Glutamatergic neuron (in vitro differentiated cells): ENCODE measurements around the gene ZBTB7C. TPM values are rescaled to one million over a fixed set of nuclear protein-coding genes. Genes with fewer than 3 reads are reported as not detected.

ENCODE experiments used
- DNase-seq: peaks from one replicate; pipeline ENCODE4 v3.0.0; 2022
- H3K27ac Mint-ChIP-seq: one replicate; pipeline ENCODE4 v1.8.0; 2020; ENCODE audit warnings: mild to moderate bottlenecking, mixed read lengths, inconsistent platforms; ENCODE audit not compliant: unreplicated experiment
- H3K27me3 Mint-ChIP-seq: one replicate; pipeline ENCODE4 v1.8.0; 2020; ENCODE audit warnings: mild to moderate bottlenecking, moderate library complexity, mixed read lengths, inconsistent platforms; ENCODE audit not compliant: unreplicated experiment
- H3K36me3 Mint-ChIP-seq: one replicate; pipeline ENCODE4 v1.8.0; 2020; ENCODE audit warnings: mild to moderate bottlenecking, mixed read lengths, inconsistent platforms; ENCODE audit not compliant: unreplicated experiment
- H3K4me1 Mint-ChIP-seq: one replicate; pipeline ENCODE4 v1.8.0; 2020; ENCODE audit warnings: mild to moderate bottlenecking, low read depth, mixed read lengths, inconsistent platforms; ENCODE audit not compliant: unreplicated experiment
- H3K4me3 Mint-ChIP-seq: one replicate; pipeline ENCODE4 v1.8.0; 2020; ENCODE audit warnings: mild to moderate bottlenecking, mixed read lengths, inconsistent platforms; ENCODE audit not compliant: unreplicated experiment
- H3K9me3 Mint-ChIP-seq: one replicate; pipeline ENCODE4 v1.8.0; 2020; ENCODE audit warnings: mild to moderate bottlenecking, moderate library complexity, mixed read lengths, inconsistent platforms; ENCODE audit not compliant: unreplicated experiment
- total RNA-seq: library from RNA; stranded (reverse); fragmentation: NEBNext Ultra II Directional; extraction: Animal tissue kit (Norgen Biotek cat#: 25700); gene quantifications from one replicate; pipeline ENCODE4 v1.2.1, GENCODE V29; 2021; ENCODE audit not compliant: unreplicated experiment
- TF ChIP-seq, protein P1 (sequence below): fragments of 200-600 bp; sonication (generic); IDR thresholded peaks from one replicate; pipeline ENCODE4 v1.5.0; 2021; ENCODE audit not compliant: partially characterized antibody, unreplicated experiment

ZBTB7C gene
- total RNA-seq, 1 donor from 2014 or later: 10.6 TPM

DNA sequence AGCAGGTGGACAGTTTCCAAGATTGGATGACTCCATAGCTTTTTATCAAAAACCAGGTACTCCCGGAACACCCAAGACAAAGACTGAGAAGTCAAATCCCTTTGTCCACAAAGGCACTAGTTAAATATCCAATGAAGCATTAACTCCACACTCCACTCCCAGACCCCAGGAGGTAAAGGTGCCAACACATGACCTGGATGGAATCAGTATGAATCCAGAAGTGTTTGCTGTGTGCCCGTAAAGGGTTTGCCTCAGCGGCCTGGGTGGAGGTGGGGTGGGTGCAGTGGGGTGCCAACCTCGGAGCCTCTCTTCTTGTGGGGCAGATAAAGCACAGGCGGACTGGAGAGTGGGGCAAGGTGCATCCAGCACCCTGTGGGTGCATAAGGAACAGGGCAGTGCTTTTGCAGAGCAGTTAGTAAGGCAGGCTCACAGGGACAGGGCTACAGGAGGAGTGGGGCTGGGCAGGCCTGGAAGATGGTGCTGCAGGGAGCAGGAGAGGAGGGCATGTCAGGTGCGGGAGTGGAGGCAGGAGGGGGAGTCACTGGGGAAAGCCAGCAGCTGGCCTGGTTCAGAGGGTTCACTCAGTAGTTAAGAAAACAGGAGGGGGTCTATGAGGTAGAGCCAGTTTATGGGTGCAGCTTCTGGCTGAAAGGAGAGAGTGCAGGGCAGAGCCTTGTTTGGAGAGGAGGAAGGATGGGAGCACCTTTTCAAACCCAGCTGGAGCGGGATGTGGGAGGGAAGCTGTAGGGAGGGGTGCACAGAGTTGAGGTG lies 270.3 kb downstream of the ZBTB7C start:
- TF ChIP-seq, protein P1, sequence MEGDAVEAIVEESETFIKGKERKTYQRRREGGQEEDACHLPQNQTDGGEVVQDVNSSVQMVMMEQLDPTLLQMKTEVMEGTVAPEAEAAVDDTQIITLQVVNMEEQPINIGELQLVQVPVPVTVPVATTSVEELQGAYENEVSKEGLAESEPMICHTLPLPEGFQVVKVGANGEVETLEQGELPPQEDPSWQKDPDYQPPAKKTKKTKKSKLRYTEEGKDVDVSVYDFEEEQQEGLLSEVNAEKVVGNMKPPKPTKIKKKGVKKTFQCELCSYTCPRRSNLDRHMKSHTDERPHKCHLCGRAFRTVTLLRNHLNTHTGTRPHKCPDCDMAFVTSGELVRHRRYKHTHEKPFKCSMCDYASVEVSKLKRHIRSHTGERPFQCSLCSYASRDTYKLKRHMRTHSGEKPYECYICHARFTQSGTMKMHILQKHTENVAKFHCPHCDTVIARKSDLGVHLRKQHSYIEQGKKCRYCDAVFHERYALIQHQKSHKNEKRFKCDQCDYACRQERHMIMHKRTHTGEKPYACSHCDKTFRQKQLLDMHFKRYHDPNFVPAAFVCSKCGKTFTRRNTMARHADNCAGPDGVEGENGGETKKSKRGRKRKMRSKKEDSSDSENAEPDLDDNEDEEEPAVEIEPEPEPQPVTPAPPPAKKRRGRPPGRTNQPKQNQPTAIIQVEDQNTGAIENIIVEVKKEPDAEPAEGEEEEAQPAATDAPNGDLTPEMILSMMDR: no peak
- no peak overlapping the region for H3K27ac Mint-ChIP-seq
- peaks cover 3% of the 10 kb centered on the region for H3K9me3 Mint-ChIP-seq
- no peak overlapping the region for H3K4me3 Mint-ChIP-seq
- peaks cover 4% of the 10 kb centered on the region for H3K36me3 Mint-ChIP-seq
- peaks cover 24% of the 10 kb centered on the region for H3K27me3 Mint-ChIP-seq
- peaks cover 10% of the 10 kb centered on the region for H3K4me1 Mint-ChIP-seq
- no peak for DNase-seq

DNA sequence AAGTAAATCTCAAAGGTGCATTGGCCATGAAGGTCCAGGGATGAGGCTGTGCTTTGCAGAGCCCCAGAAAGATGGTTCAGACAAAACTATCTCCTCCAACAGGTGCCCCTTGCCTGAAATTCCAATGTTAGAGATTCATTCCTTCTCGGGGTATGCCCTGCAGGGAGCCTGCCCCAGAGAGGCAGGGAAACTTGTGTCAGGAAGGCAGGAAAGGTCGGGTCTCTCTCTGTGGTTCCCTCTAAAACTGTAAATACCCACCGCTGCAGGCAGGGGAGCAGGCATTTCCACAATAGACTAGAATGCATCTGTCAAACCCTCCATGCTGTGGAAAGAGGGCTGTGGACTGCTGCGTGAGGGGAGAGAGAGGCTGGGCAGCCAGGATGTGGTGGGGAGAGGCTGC lies 271.0 kb downstream of the ZBTB7C start:
- no peak overlapping the region for H3K4me3 Mint-ChIP-seq
- TF ChIP-seq, protein P1: peak; percentile 18
- H3K9me3 Mint-ChIP-seq: peaks cover 3% of the 10 kb centered on the region
- H3K36me3 Mint-ChIP-seq: peaks cover 4% of the 10 kb centered on the region
- no peak for DNase-seq
- H3K27ac Mint-ChIP-seq: no peak overlapping the region
- peaks cover 7% of the 10 kb centered on the region for H3K4me1 Mint-ChIP-seq
- peaks cover 24% of the 10 kb centered on the region for H3K27me3 Mint-ChIP-seq

DNA sequence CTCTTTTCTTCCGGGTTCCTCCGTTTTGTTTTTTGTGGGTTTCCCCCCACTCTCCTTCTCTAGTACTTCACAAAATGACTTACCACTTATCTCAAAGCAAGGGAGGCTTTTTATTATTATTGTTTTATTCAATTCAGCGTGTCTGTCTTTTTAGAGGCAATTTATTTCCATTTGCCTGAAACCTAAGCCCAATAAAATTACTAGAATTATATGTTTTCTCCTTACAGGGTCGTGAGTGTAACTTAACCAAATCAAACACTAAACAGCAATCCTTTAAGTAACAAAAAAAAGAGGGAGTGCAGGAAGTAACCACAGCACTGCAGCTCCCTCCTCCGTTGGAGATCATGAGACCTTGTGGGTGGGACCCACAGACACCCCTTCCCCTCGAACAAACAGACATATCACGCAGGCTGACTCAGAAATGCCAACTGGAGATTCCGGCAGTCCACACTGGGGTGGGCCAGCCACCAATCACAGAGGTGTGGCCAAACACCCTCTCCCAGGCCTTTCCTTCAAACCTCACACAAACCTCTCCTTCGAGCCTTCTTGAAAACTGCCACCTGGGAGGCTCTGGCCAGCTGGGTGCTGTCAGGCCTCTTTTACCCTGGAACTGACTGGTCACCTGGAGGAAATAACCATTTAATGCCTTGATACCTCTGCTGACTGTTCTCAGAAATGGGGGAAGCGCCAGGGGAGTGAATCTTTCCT lies 271.7 kb downstream of the ZBTB7C start:
- H3K4me1 Mint-ChIP-seq: peaks cover 3% of the 10 kb centered on the region
- peak overlapping the region; percentile 83 for H3K4me3 Mint-ChIP-seq
- TF ChIP-seq, protein P1: no peak
- no peak overlapping the region for H3K27ac Mint-ChIP-seq
- peaks cover 4% of the 10 kb centered on the region for H3K36me3 Mint-ChIP-seq
- H3K27me3 Mint-ChIP-seq: peaks cover 22% of the 10 kb centered on the region
- DNase-seq: no peak
- H3K9me3 Mint-ChIP-seq: peaks cover 3% of the 10 kb centered on the region

DNA sequence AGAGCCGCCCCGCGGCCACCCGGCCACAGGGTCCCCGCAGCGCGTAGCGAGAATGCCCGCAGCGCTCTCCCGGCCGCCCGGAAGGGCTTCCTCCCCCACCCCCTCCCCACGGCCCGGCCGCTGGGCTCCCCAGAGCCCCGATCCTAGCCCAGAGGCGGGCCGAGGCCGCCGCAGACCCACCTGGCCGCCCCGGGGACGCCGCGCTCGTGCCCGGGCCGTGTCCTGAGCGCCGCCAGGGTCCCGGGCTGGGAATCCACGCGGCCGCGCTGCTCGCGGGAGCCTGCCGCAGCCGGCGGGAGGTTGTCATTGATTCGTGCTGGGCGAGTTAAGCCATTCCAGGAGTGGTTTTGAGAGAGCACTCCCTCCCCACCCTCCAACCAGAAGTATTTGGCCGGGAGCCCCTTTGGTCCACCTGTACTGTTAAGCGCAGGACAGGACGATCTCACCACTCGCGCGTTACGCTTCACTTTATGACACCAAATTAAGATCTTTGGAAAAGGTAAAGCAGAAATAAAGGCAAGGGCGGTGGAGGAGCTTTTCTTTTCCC lies 272.3 kb downstream of the ZBTB7C start:
- Mint-ChIP-seq H3K27ac (no peak overlapping the region), H3K36me3 (peaks cover 4% of the 10 kb centered on the region), H3K4me3 (peak overlapping the region; percentile 83), H3K9me3 (peaks cover 3% of the 10 kb centered on the region), H3K27me3 (peaks cover 22% of the 10 kb centered on the region), H3K4me1 (peaks cover 3% of the 10 kb centered on the region)
- no peak for DNase-seq
- TF ChIP-seq, protein P1: no peak
